ENCODE results near the gene GPR55.

DNA sequence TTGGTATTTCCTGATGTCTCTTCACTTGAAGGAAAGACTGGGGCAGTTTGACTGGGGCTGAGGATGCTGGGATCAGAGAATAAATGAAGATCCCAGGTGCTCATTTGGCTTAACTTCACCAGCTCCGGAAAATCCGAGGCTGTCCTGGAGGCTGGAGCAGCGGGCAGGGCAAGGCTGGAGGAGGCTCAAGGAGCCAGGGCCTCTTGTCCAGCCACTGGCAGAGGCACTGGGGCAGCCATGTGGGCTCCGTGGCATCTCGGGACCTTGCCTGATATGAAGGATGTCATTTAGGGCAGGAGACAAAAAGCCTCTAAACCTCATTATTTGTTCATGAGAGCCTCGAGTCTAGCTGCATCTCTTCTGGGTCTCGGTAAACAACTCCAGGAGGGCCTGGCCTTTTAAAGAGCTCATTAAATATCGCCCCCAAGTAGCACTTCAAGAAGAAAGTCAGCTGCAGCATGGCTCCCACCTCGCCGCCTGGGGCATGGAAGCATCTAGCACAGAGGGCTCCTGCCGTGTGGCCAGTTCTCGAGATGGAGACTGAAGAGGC is 13.5 kb upstream of the GPR55 start:
- TF ChIP-seq CTCF (IDR thresholded peaks at IDR 0.05; ENCODE audit: poor library complexity, severe bottlenecking): no peak
- no peak for TF ChIP-seq EP300 (conservative IDR thresholded peaks at IDR 0.05; ENCODE audit: poor library complexity, severe bottlenecking)

Data from neural cell (in vitro differentiated cells).